Heart left ventricle (tissue), 13 donors: ENCODE data around the gene NPHP1.

Experiments used
- POLR2A ChIP-seq, 2 donors: fragments of 450-650 bp; IDR thresholded peaks; one replicate each; pipeline ENCODE4 v1.6.1; 2017; ENCODE audit warnings: antibody characterized with exemption in 2 of 2, mild to moderate bottlenecking in 2 of 2, moderate library complexity in 2 of 2
- TF ChIP-seq, protein P1 (sequence below), 12 donors: fragments of 200-600 bp; sonication (generic) in 4 of 12; IDR thresholded peaks; one replicate each; pipeline versions ENCODE4 v1.5.0 to v1.8.0; 2018 to 2022; ENCODE audit warnings: antibody characterized with exemption in 12 of 12, mild to moderate bottlenecking in 5 of 12
- donor health status: ischemic (EF 13 %, LVEDD 7.1; RV severe dilation, severe dysfunction).
- donor health status: DM: no; HTN: yes; CAD: no.
- donor health status: DM: no; HTN: no; CAD: no.
- donor health status: ischemic (EF 25% LVEDD 6.9; RV normal size, moderate dysfunction).
- donor health status: ischemic (EF 25% LVEDD 5.7; RV mildly dilated, moderate dysfunction).
- donor health status: ischemic (EF 35%, LVEDD 5.7; RV mildly dilated, moderate dysfunction).
- donor health status: nonischemic (EF 11% LVEDD 7.7; RV severe dilation, severe dysfunction).
- donor health status: DM: yes; HTN: yes; CAD: no.
- donor health status: PGD.
- donor health status: ischemic (EF 29% LVEDD 5.4; RV normal size, mild dysfunction).
- donor health status: nonischemic (EF 23%, LVEDD 6.1; RV moderate dilation, normal function).

DNA sequence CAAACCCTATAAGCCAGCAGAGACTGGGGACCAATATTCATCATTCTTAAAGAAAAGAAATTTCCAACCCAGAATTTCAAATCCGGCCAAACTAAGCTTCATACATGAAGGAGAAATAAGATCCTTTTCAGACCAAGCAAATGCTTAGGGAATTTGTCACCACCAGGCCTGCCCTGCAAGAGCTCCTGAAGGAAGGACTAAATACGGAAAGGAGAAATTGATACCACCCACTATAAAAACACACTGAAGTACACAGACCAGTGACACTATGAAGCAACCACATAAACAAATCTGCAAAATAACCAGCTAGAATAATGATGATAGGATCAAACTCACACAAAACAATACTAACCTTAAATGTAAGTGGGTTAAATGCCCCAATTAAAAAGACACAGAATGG, 22.4 kb downstream of the NPHP1 start:
- TF ChIP-seq, protein P1, sequence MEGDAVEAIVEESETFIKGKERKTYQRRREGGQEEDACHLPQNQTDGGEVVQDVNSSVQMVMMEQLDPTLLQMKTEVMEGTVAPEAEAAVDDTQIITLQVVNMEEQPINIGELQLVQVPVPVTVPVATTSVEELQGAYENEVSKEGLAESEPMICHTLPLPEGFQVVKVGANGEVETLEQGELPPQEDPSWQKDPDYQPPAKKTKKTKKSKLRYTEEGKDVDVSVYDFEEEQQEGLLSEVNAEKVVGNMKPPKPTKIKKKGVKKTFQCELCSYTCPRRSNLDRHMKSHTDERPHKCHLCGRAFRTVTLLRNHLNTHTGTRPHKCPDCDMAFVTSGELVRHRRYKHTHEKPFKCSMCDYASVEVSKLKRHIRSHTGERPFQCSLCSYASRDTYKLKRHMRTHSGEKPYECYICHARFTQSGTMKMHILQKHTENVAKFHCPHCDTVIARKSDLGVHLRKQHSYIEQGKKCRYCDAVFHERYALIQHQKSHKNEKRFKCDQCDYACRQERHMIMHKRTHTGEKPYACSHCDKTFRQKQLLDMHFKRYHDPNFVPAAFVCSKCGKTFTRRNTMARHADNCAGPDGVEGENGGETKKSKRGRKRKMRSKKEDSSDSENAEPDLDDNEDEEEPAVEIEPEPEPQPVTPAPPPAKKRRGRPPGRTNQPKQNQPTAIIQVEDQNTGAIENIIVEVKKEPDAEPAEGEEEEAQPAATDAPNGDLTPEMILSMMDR (IDR thresholded peaks at IDR 0.05) = no peak
- no peak for TF ChIP-seq POLR2A (IDR thresholded peaks at IDR 0.05)
